ENCODE results near the gene ZNF302. TPM values are rescaled to one million over a fixed set of nuclear protein-coding genes. Genes with fewer than 3 reads are reported as not detected.
"Not testable (repeated sequence)": the region's sequence is repeated elsewhere in the genome, so short reads cannot be mapped to it uniquely, and the experiment has no call there.

The ZNF302 gene
- total RNA-seq, 1 experiment from 2014 or later = 23.2 TPM

GRCh38 chr19:34678085-34678412 is 571 bp downstream of the ZNF302 start:
- peaks cover 46% of the 10 kb centered on the region for H3K36me3 Mint-ChIP-seq (ENCODE audit: insufficient read depth, unreplicated experiment)
- H3K27me3 Mint-ChIP-seq (ENCODE audit: unreplicated experiment) = no peaks in the 10 kb centered on the region
- CTCF ChIA-PET = no interaction called here
- DNase-seq = no peak
- peak overlapping the region; percentile 90 for H3K4me3 Mint-ChIP-seq (ENCODE audit: low read depth, unreplicated experiment)
- TF ChIP-seq, protein P1, sequence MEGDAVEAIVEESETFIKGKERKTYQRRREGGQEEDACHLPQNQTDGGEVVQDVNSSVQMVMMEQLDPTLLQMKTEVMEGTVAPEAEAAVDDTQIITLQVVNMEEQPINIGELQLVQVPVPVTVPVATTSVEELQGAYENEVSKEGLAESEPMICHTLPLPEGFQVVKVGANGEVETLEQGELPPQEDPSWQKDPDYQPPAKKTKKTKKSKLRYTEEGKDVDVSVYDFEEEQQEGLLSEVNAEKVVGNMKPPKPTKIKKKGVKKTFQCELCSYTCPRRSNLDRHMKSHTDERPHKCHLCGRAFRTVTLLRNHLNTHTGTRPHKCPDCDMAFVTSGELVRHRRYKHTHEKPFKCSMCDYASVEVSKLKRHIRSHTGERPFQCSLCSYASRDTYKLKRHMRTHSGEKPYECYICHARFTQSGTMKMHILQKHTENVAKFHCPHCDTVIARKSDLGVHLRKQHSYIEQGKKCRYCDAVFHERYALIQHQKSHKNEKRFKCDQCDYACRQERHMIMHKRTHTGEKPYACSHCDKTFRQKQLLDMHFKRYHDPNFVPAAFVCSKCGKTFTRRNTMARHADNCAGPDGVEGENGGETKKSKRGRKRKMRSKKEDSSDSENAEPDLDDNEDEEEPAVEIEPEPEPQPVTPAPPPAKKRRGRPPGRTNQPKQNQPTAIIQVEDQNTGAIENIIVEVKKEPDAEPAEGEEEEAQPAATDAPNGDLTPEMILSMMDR (IDR thresholded peaks at IDR 0.05; ENCODE audit: unreplicated experiment) = no peak
- intact Hi-C loops (cut with micrococcal nuclease; ENCODE audit: unreplicated experiment) = no loop called here
- peaks cover 7% of the 10 kb centered on the region for H3K4me1 Mint-ChIP-seq (ENCODE audit: low read depth, unreplicated experiment)
- H3K27ac Mint-ChIP-seq (ENCODE audit: unreplicated experiment) = peak overlapping the region; percentile 99
- BruUV-seq (replicated peaks) = no TSS peak
- H3K9me3 Mint-ChIP-seq (ENCODE audit: low read depth, unreplicated experiment) = peaks cover 19% of the 10 kb centered on the region

- peak overlapping the region; percentile 90 for H3K4me3 Mint-ChIP-seq (ENCODE audit: low read depth, unreplicated experiment)
- TF ChIP-seq, protein P1 (IDR thresholded peaks at IDR 0.05; ENCODE audit: unreplicated experiment) = no peak
- no peaks in the 10 kb centered on the region for H3K27me3 Mint-ChIP-seq (ENCODE audit: unreplicated experiment)
- H3K4me1 Mint-ChIP-seq (ENCODE audit: low read depth, unreplicated experiment) = peaks cover 7% of the 10 kb centered on the region
- H3K27ac Mint-ChIP-seq (ENCODE audit: unreplicated experiment) = no peak overlapping the region
- TSS peak; percentile 29 for BruUV-seq (replicated peaks)
- peaks cover 19% of the 10 kb centered on the region for H3K9me3 Mint-ChIP-seq (ENCODE audit: low read depth, unreplicated experiment)
- DNase-seq = no peak
- peaks cover 48% of the 10 kb centered on the region for H3K36me3 Mint-ChIP-seq (ENCODE audit: insufficient read depth, unreplicated experiment)
- intact Hi-C loops (cut with micrococcal nuclease; ENCODE audit: unreplicated experiment) = no loop called here
- CTCF ChIA-PET = no interaction called here
Measured at GRCh38 chr19:34678421-34678820, 943 bp downstream of the ZNF302 start.

DNA sequence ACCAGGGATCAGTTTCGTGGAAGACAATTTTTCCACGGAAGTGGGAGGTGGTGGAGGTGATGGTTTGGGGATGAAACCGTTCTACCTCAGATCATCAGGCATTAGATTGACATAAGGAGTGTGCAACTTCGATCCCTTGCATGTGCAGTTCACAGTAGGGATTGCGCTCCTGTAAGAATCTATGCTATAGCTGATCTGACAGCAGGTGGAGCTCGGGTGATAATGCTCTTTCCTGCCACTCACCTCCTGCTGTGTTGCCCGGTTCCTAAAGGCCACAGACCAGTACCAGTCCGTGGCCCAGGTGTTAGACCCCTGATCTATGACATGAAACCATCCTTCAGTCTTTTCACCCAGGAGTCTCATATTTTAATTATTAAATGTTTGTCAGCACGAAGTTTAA is 4.0 kb downstream of the ZNF302 start:
- CTCF ChIA-PET = no interaction called here

GRCh38 chr19:34685266-34685665 is 7.8 kb downstream of the ZNF302 start:
- H3K4me3 Mint-ChIP-seq (ENCODE audit: low read depth, unreplicated experiment); BruUV-seq (replicated peaks); H3K4me1 Mint-ChIP-seq (ENCODE audit: low read depth, unreplicated experiment); intact Hi-C loops (cut with micrococcal nuclease; ENCODE audit: unreplicated experiment); CTCF ChIA-PET; DNase-seq; H3K27ac Mint-ChIP-seq (ENCODE audit: unreplicated experiment): not testable (repeated sequence)
- Mint-ChIP-seq H3K36me3 (ENCODE audit: insufficient read depth, unreplicated experiment) (peaks cover 13% of the 10 kb centered on the region), H3K27me3 (ENCODE audit: unreplicated experiment) (peaks cover 22% of the 10 kb centered on the region), H3K9me3 (ENCODE audit: low read depth, unreplicated experiment) (peaks cover 32% of the 10 kb centered on the region)

More for the DNA sequence above, 4.0 kb downstream of the ZNF302 start:
- Mint-ChIP-seq H3K4me1 (ENCODE audit: low read depth, unreplicated experiment) (peaks cover 7% of the 10 kb centered on the region), H3K27me3 (ENCODE audit: unreplicated experiment) (no peaks in the 10 kb centered on the region), H3K36me3 (ENCODE audit: insufficient read depth, unreplicated experiment) (peaks cover 47% of the 10 kb centered on the region), H3K9me3 (ENCODE audit: low read depth, unreplicated experiment) (peaks cover 27% of the 10 kb centered on the region), H3K4me3 (ENCODE audit: low read depth, unreplicated experiment) (no peak overlapping the region), H3K27ac (ENCODE audit: unreplicated experiment) (no peak overlapping the region)
- intact Hi-C loops (cut with micrococcal nuclease; ENCODE audit: unreplicated experiment) = no loop called here
- DNase-seq = no peak
- TF ChIP-seq, protein P1 (IDR thresholded peaks at IDR 0.05; ENCODE audit: unreplicated experiment) = no peak
- BruUV-seq (replicated peaks) = no TSS peak

DNA sequence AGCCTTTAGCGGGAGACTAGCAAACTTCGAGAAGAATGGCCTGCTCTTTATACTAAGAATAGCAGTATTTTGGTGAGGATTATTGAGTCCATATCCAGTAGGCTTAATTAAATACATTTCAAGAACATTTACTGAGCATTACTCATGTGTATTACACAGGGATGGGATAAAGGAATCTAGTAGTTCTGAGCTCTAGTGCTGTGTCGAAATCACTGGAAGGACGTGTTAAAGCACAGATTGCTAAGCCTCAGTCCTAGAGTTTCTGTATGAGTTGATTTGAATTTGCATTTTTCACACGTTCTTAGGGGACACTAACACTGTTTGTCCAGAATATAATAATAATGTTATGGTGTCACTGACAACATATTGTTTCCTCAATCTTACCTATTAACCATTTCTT is 9.0 kb downstream of the ZNF302 start:
- Mint-ChIP-seq H3K27me3 (ENCODE audit: unreplicated experiment) (peaks cover 29% of the 10 kb centered on the region), H3K36me3 (ENCODE audit: insufficient read depth, unreplicated experiment) (peaks cover 9% of the 10 kb centered on the region), H3K4me1 (ENCODE audit: low read depth, unreplicated experiment) (no peaks in the 10 kb centered on the region), H3K27ac (ENCODE audit: unreplicated experiment) (no peak overlapping the region), H3K4me3 (ENCODE audit: low read depth, unreplicated experiment) (no peak overlapping the region), H3K9me3 (ENCODE audit: low read depth, unreplicated experiment) (peaks cover 29% of the 10 kb centered on the region)
- CTCF ChIA-PET = no interaction called here
- TF ChIP-seq, protein P1 (IDR thresholded peaks at IDR 0.05; ENCODE audit: unreplicated experiment) = no peak
- no peak for DNase-seq
- intact Hi-C loops (cut with micrococcal nuclease; ENCODE audit: unreplicated experiment) = no loop called here
- BruUV-seq (replicated peaks) = no TSS peak
